ENCODE results near the gene RBFOX2. TPM values are rescaled to one million over a fixed set of nuclear protein-coding genes. Genes with fewer than 3 reads are reported as not detected.

The RBFOX2 gene
- total RNA-seq, 1 donor from 2014 or later, result 64.1 TPM

DNA sequence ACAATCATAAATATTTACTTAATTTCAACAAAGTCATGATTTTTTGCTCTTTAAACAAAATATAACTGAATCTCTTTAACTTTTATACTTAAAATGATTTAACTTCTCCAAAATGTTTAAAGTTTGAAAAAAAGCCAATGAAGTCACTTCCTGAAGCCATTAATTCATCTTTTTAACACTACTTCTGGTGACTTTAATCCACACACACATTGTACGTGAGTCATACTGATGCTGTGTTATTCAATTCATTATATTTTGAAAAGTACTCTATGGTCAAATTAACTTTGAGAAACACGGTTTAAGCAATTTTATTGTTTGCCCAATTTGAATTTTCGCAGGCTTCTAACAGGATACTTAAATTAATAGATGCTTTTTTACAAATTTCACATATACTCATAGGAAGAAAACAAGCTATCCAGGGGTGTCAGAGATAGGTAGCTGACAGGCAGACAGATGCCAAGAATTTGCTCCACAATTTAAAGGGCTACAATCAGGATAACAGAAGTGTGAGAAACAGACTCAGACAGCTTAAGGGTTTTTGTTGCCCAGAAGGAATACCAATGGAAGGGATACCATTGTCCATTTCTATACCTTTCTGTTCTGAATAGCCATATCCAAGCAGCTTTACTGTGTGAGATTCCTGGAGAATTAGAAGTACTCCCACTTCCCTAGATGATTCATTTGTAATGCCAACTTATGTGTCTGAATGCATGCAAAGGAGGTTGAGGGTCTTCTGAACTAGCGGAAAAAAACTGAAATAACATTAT, 118.4 kb downstream of the RBFOX2 start:
- Histone ChIP-seq H3K36me3 (no peaks in the 10 kb centered on the region), H3K4me3 (no peak overlapping the region), H3K27me3 (no peaks in the 10 kb centered on the region), H3K4me1 (peaks cover 28% of the 10 kb centered on the region), H3K27ac (no peak overlapping the region), H3K9me3 (no peaks in the 10 kb centered on the region)
- ATAC-seq (no peak), DNase-seq (no peak)
- no peak for TF ChIP-seq CTCF (IDR thresholded peaks at IDR 0.05)
- intact Hi-C loops (cut with DNase I), result loop anchor here (10.0 kb wide), 2 partner anchors 155 to 285 kb away; no protein-coding TSS in a partner anchor

GRCh38 chr22:35905894-35906293, 122.7 kb downstream of the RBFOX2 start:
- H3K36me3 ChIP-seq, result no peaks in the 10 kb centered on the region
- no peak for TF ChIP-seq CTCF (IDR thresholded peaks at IDR 0.05)
- H3K27me3 ChIP-seq, result no peaks in the 10 kb centered on the region
- intact Hi-C loops (cut with DNase I), result no loop called here
- H3K4me1 ChIP-seq, result peaks cover 6% of the 10 kb centered on the region
- no peak for DNase-seq
- H3K4me3 ChIP-seq, result no peak overlapping the region
- H3K27ac ChIP-seq, result no peak overlapping the region
- ATAC-seq, result no peak
- no peaks in the 10 kb centered on the region for H3K9me3 ChIP-seq

DNA sequence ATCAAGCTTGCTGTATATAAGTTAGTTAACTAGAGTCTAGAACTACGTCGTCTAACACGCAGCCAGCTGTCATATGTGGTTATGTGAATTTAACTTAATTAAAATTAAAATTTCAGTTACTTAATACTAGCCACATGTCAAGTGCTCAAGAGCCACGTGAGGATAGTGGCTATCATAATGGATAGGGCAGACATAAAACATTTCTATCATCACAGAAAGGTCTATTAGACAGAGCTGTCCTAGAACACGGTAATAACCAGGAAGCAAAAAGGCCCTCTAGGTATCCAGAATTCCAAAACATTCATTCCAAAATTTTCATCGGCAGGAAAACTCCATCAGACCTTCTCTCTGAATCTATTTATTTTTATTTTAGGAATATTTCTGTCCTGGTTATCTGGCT, 123.9 kb downstream of the RBFOX2 start:
- intact Hi-C loops (cut with DNase I), result no loop called here
- no peak for DNase-seq
- no peak overlapping the region for H3K27ac ChIP-seq

DNA sequence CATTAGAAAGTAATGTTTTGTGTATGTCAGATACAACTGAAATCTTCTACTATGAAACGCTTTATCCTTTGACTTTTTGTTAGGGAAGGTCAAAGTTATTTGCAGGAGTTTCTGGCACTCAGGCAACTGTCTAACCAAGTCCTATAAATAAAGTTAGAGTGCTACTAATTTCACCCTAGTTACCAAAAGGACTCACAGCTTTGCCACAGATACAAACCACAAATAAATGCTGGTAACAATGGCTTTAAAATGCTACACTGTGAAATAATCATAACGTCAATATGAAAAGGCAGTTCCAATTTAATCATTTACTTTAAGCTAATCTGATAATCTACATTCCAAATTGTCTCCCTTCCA, 124.3 kb downstream of the RBFOX2 start:
- H3K4me1 ChIP-seq, result peaks cover 9% of the 10 kb centered on the region
- no peak overlapping the region for H3K4me3 ChIP-seq
- H3K27ac ChIP-seq, result no peak overlapping the region
- no peaks in the 10 kb centered on the region for H3K9me3 ChIP-seq
- ATAC-seq, result no peak
- intact Hi-C loops (cut with DNase I), result no loop called here
- DNase-seq, result no peak
- H3K27me3 ChIP-seq, result no peaks in the 10 kb centered on the region
- no peak for TF ChIP-seq CTCF (IDR thresholded peaks at IDR 0.05)
- H3K36me3 ChIP-seq, result no peaks in the 10 kb centered on the region

More for the DNA sequence above, 123.9 kb downstream of the RBFOX2 start:
- TF ChIP-seq CTCF (IDR thresholded peaks at IDR 0.05), result no peak
- H3K4me3 ChIP-seq, result no peak overlapping the region
- peaks cover 7% of the 10 kb centered on the region for H3K4me1 ChIP-seq
- ATAC-seq, result no peak
- no peaks in the 10 kb centered on the region for H3K9me3 ChIP-seq
- no peaks in the 10 kb centered on the region for H3K27me3 ChIP-seq
- H3K36me3 ChIP-seq, result no peaks in the 10 kb centered on the region

- ATAC-seq, result no peak
- no peaks in the 10 kb centered on the region for H3K36me3 ChIP-seq
- DNase-seq, result no peak
- no peak for TF ChIP-seq CTCF (IDR thresholded peaks at IDR 0.05)
- no peaks in the 10 kb centered on the region for H3K27me3 ChIP-seq
- no peak overlapping the region for H3K27ac ChIP-seq
- no peak overlapping the region for H3K4me3 ChIP-seq
- intact Hi-C loops (cut with DNase I), result no loop called here
- H3K9me3 ChIP-seq, result no peaks in the 10 kb centered on the region
- peaks cover 9% of the 10 kb centered on the region for H3K4me1 ChIP-seq
These were observed 124.9 kb downstream of the RBFOX2 start for GRCh38 chr22:35903571-35904335.

Measured in upper lobe of right lung (tissue), 1 donor.